ENCODE results near the gene ROBO1. TPM values are rescaled to one million over a fixed set of nuclear protein-coding genes. Genes with fewer than 3 reads are reported as not detected.

The ROBO1 gene
- total and polyA plus RNA-seq, 2 donors (not counting 3 experiments of a cell fraction or from before 2014, with no cell fraction given), result 5.9 to 14.2 TPM

DNA sequence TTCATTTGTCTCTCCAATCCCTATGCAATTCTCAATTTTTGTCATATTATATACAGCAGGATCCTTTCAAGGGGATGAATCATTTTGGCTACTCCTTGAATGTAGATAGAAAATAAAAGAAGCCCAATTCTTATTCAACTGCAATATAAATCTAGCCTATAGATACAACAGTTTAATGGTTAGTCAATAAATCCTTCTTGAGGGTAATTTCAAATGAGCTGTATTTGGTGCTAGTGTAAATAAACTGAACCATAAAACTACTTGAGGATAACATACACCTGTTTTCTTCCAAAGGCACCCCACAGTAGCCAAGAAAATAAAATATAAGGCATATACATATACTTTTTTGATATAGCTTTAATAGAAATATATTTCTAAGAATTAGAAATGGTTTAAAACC, 830.3 kb downstream of the ROBO1 start:
- no peaks in the 10 kb centered on the region for H3K4me1 ChIP-seq (ENCODE audit: control insufficient read depth, extremely low read depth, insufficient read depth, low read length)
- BruUV-seq (replicated peaks), result no TSS peak
- no peaks in the 10 kb centered on the region for H3K9me1 ChIP-seq (replicated peaks; ENCODE audit: control insufficient read depth, extremely low read depth, insufficient read depth, low read length)
- no peak overlapping the region for H3K27ac ChIP-seq (ENCODE audit: insufficient read depth, low read depth, low read length)
- H3K36me3 ChIP-seq (ENCODE audit: control insufficient read depth in 2 of 2, extremely low read depth in 1 of 2, insufficient read depth in 2 of 2, low read length in 2 of 2), result no peaks in the 10 kb centered on the region
- H2AFZ ChIP-seq (ENCODE audit: low read depth, low read length), result no peak overlapping the region
- DNase-seq (ENCODE audit: low read depth, low spot score) (no peak), FAIRE-seq (no peak)
- dilution Hi-C loops (cut with MboI; ENCODE audit: extremely low pct_ligation_motif_present, low sequenced_read_pairs) (no loop called here), intact Hi-C loops (cut with micrococcal nuclease) (no loop called here)
- no peak overlapping the region for H3K4me2 ChIP-seq (ENCODE audit: insufficient read depth, low read length)
- H3K9ac ChIP-seq (replicated peaks; ENCODE audit: extremely low read depth, insufficient read depth, low read length), result no peak overlapping the region
- ChIA-PET POLR2A (no interaction called here), CTCF (no interaction called here)
- no peaks in the 10 kb centered on the region for H3K9me3 ChIP-seq (replicated peaks; ENCODE audit: control insufficient read depth, insufficient read depth, low read length)
- H4K20me1 ChIP-seq (replicated peaks; ENCODE audit: control insufficient read depth, extremely low read depth, insufficient read depth, low read length), result no peaks in the 10 kb centered on the region
- TF ChIP-seq, protein P1, sequence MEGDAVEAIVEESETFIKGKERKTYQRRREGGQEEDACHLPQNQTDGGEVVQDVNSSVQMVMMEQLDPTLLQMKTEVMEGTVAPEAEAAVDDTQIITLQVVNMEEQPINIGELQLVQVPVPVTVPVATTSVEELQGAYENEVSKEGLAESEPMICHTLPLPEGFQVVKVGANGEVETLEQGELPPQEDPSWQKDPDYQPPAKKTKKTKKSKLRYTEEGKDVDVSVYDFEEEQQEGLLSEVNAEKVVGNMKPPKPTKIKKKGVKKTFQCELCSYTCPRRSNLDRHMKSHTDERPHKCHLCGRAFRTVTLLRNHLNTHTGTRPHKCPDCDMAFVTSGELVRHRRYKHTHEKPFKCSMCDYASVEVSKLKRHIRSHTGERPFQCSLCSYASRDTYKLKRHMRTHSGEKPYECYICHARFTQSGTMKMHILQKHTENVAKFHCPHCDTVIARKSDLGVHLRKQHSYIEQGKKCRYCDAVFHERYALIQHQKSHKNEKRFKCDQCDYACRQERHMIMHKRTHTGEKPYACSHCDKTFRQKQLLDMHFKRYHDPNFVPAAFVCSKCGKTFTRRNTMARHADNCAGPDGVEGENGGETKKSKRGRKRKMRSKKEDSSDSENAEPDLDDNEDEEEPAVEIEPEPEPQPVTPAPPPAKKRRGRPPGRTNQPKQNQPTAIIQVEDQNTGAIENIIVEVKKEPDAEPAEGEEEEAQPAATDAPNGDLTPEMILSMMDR (IDR thresholded peaks at IDR 0.05; ENCODE audit: extremely low read depth in 1 of 2, insufficient read depth in 1 of 2, low read depth in 1 of 2, low read length in 2 of 2), result no peak
- TF ChIP-seq FOS (IDR thresholded peaks at IDR 0.05; ENCODE audit: borderline replicate concordance, insufficient read depth, low read length), result no peak
- TF ChIP-seq POLR2A (IDR thresholded peaks at IDR 0.05; ENCODE audit: low read depth, low read length), result no peak
- no peak for TF ChIP-seq GATA2 (IDR thresholded peaks at IDR 0.05; ENCODE audit: insufficient read depth, insufficient read length, low read depth, low read length)
- TF ChIP-seq, protein P2, sequence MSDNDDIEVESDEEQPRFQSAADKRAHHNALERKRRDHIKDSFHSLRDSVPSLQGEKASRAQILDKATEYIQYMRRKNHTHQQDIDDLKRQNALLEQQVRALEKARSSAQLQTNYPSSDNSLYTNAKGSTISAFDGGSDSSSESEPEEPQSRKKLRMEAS (IDR thresholded peaks at IDR 0.05; ENCODE audit: insufficient read depth, insufficient read length), result no peak
- no peak for TF ChIP-seq MYC (IDR thresholded peaks at IDR 0.05; ENCODE audit: low read depth, low read length)
- no peak for TF ChIP-seq POLR2AphosphoS5 (IDR thresholded peaks at IDR 0.05; ENCODE audit: insufficient read depth, low read depth, low read length)
- no peak for TF ChIP-seq JUN (IDR thresholded peaks at IDR 0.05; ENCODE audit: borderline replicate concordance, insufficient read depth, insufficient read length, low read depth)
- no peak for TF ChIP-seq EZH2 (IDR thresholded peaks at IDR 0.05; ENCODE audit: borderline replicate concordance, low read depth, low read length, severe bottlenecking)
- H3K79me2 ChIP-seq (ENCODE audit: control insufficient read depth, insufficient read depth, low read length), result no peaks in the 10 kb centered on the region
- no peak overlapping the region for H3K4me3 ChIP-seq (replicated peaks in 1 of 3; ENCODE audit: insufficient read depth in 1 of 3, low read depth in 1 of 3, low read length in 3 of 3)
- no peaks in the 10 kb centered on the region for H3K27me3 ChIP-seq (ENCODE audit: control insufficient read depth in 2 of 2, insufficient read depth in 2 of 2, low read length in 2 of 2)

Data from endothelial cell of umbilical vein (primary cell).